GM21423 (cell line): ENCODE results near the gene MAP2K5.

ENCODE experiments used
- ATAC-seq: cut with Tn5 transposase; IDR thresholded peaks from one replicate; pipeline ENCODE4 v1.9.1; 2021; ENCODE audit warnings: mild to moderate bottlenecking, moderate library complexity; ENCODE audit not compliant: unreplicated experiment

Gene MAP2K5

DNA sequence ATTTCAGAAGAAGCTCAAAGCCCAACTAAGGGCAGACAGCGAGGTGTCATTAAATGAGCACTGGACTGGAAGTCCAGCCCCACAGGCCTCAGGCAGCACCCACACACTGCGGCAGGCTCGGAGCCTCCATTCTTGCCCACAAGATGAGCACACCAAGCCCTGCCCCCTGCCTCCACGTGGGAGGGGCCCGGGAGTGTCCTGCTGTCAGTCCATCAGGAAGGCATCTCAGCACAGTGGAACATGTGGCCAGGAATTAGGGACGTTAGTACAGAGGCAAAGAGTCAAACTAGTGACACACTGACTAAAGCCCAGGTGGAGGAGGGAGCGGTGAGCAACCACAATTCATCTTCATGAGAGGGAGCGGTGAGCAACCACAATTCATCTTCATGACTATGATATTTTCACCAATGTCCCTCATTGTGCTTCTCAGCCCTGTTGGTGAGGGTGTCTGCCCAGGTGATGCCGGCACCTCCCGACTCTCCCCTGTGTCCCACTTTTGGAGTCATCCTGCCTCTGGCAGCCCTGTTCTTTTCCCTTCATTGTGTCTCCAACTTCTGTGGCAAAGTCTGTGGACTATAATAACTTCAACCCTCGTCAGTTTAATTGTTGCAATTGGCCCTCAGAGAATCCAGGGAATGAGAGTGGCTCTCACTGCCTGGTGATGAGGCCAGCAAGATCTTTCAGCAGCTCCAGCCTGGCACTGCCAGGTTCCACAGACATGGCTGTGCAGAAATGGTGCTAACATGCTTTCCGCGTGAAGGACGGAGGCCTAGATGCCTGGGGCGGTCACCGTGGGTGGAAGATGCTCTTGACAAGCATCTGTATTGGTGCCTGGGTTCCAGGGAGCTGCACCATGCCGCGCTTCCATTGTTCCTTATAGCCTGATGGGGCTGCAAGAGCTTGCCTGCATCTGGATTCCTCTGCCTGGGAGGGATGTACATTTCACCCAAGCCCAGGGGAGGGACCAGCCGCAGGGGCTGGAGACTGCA is 259.7 kb downstream of the MAP2K5 start:
- no peak for ATAC-seq

DNA sequence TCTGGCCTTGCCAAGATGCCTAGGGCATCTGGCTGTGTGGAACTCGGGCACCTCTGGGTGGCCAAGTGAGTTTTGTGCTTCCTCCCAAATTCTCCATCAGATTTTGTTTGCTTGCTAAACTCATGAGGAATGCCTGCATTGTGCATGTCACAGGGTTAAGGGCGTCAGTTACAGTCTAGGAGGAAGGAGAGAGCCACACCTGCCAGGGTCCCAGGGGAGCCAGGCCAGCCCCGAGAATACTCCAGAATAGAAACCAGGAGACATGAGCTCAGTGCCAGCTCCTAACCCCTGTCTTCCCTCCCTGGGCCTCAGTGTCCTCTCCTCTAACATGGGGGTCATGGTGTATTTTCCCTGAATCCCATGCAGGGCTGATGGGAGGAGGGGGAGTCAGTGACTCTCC is 260.8 kb downstream of the MAP2K5 start:
- ATAC-seq, result no peak

DNA sequence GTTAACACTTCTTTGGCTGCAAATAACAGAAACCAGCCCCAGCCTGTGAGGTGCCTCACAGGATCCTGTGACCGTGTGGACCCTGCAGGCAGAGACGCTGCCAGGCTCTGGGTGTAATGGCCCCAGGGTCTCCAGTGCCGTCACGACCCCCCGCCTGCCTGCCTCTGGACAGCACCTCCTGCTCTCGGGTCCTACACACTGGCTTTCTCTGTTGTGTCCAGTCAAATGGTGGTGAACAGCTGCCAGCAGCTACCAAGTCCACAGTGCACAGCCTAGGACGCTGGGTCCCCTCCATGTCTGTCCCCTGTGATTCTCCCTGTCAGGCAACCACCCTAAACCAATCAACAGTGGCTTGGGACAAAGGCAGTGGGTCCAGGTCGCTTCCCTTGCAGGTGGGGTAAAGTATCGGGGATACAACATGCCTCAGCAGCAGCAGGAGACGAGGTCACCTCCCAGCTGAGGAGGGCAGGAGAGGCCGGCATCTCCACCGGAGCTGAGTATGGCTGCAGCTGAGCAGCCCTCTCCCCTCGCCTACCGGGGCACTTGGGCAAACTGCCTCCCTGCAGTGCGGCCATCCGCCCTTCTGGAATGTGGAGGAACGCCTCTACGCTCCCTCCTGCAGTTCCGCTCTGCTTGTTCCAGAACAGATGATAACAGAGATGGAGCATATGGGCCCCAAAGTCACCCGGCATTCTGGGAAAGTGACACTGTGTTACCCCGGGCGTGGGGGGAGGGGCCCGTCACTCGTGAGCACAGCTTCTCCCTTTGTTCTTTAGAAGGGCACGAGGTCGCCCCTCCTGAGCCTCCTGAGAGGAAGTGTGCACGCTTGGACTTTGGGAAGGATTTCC is 261.7 kb downstream of the MAP2K5 start:
- ATAC-seq, result no peak

DNA sequence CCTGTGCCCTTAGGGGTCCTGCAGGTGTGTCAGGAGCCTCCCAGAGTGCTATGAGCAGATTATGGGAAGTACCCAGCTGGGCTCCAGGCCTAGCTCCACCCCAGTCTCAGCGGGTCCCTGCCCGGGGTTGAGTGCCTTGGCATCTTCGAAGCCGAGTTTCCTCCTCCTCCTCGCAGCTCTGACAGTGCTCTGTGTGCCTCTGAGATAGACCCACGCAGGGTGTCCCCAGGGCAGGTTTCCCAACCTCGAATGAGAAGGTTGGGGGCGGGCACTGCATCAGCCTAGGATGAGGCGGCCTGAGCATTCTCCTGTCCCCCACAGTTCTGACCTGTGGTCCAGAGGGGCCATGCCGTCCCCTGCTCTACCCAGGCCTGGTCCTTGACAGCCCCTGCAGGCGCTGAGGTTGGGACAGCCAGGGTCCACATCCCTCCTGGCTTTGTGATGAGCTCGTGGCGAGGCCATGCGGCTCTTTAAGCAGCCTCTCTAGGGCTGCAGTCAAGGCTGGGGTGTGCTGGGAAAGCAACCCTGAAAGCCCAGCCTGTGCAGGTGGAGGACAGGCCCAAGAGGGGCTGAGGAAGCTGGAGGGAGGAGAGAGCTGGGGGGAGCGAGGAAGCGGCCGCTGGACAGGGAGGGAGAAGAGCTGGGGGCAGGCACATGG is 262.6 kb downstream of the MAP2K5 start:
- ATAC-seq, result no peak

DNA sequence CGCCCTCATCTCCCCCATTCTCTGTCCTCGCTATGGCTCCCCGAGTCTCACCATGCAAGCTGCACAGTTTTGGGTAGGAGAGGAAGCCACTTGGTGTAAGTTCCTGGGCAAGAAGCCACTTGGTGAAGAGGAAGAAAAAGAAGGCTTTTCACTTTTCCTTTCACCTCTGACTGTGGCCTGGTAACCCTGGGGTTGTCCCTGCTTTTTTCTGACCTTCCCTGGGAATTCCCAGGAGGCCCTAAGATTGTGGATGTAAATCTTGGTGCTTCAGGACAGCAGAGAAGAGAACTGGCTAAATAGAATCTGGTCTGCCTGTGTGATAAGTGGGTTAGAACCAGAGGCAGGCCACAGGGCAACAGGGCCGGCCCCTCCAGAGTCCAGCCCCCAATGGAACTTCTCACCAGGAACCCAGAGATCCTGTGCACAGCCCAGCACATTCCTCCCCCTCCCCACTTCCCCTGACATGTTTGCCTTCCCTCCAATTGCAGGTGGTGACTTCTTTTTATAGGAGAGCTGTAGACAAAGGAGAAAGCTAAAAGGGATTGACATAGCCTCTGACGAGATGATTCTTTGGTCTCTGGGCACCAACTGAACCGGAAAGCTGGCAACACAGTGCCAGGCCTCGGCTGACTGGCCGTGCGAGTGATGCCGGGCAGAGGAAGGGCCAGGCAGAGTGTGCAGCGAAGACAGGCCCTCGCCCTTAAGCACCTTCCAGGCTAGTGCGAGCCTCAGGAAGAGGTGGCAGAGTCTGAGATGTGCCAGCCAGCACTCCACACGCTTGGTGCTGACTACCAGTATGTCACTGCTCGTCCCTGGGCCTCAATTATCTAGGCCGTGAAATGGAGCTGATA is 263.4 kb downstream of the MAP2K5 start:
- no peak for ATAC-seq

DNA sequence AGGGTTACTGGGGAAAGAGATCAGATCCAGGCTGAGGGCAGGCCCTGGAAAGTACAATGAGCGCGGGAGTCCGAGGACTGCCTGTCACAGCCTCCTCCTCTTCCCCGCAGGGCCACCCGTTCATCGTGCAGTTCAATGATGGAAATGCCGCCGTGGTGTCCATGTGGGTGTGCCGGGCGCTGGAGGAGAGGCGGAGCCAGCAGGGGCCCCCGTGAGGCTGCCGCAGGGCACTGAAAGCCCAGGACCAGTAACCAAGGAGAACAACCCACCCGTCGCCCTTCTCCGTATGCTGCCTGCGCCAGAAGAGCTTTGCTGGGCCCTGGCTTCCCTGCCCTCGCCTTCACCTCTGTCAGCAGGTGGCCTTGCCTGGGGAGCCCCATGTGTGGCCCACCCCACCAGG is 264.0 kb downstream of the MAP2K5 start:
- ATAC-seq, result no peak

DNA sequence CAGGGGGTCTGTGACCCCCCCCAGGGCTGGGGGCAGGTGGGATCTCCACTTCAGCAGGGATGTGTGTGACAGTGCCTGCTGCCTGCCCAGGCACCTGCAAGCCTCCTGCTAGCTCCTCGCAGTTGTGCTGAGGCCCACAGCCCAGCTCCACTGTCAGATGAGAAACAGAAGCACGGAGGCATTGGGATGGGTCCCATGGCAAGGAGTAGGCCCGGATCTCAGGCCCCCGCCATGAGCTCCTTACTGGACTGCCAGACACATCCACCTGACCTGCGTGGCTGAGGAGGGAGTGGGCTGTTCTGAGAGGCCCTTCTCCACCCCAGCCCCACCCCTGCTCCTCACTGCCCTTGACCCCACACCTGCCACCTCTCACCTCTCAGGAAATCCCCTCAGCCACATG is 264.6 kb downstream of the MAP2K5 start:
- no peak for ATAC-seq

DNA sequence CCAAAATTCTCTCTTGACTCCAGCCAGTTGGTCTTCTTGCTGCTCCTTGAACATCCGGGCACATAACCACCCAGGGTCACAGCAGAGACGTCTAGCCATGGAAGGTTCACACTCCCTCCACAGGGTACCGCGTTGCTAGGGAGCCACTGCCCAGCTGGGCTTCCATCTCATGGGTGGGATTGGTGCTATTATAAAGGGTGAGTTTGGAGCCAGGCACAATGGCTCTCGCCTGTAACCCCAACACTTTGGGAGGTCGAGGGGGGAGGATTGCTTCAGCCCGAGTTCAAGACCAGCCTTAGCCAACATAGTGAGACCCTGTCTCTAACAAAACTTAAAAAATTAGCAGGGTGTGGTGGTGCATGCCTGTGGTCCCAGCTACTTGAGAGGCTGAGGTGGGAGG is 265.3 kb downstream of the MAP2K5 start:
- ATAC-seq, result no peak

DNA sequence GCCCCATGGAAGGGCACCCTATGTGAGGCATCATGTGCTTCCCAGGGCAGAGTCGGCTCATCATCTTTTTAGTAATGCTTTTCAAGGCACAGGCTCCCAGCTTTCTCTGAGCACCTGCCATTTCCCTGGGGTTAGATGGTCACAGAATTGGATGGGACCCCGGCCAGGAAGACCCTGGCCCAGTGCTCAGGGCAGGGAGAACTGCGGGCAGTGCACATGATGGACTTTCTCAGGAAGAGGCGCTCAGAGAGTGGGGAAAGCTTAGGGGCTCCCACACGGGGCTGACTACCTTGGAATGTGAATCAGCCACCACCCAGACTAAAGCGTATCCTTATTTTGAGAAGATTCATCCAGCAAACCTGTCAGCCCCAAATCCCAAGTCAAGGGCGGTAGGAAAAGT is 266.3 kb downstream of the MAP2K5 start:
- no peak for ATAC-seq

DNA sequence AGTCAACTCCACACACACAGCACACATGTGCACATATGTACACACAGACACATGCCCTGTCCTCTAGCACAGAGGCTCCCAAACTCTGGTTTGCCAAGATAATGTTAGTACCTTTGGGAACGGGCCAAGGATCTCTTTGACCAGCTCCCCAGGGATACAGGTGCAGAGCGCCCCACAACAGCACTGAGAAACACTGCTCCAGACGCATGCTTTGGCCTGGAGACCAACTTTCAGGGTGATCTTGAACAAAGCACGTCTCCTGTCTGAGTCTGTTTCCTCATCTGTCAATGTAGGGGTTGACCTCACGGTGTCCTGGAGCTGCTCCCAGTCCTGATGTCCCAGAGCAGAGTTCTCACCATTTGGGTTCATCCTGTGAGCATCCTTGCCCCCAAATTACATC is 266.9 kb downstream of the MAP2K5 start:
- ATAC-seq, result no peak

DNA sequence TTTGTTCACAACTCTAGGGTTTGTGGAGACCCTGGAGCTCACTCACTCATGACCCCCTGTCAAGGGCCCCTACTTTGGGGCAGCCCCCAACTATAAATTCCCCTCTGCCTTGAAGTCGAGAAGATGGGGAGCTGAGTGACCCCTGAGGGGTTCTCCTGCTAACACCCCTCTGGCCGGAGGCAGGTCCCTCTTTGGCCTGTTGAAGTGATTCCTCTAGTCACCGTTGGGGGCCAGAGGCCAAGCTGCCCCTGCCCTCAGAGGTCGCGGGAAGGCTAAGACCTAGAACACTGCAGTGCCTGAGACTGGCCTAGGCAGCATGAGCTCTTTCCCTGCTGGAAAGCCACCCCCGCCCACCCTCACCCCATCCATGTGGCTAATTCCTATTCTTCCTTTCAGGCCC is 267.4 kb downstream of the MAP2K5 start:
- ATAC-seq, result no peak

DNA sequence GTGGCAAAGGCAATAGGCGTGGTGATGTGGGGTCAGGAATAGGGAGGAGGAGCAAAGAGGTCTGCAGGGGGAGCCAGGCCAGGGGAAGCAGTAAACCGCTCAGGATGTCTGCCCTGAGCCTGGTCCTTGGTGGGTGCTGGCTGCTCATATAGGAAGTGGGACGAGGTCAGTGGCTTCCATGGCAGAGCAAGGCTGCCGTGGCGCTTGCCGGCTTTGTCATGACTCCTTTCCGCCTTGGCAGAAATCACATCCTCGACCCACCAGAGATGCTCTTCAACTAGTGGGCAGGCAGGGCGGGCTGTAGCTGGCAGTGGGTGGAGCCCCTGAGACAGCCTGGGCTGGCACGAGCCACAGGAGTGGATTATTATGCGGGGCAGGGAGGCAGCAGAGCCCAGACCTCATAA is 269.7 kb downstream of the MAP2K5 start:
- no peak for ATAC-seq

DNA sequence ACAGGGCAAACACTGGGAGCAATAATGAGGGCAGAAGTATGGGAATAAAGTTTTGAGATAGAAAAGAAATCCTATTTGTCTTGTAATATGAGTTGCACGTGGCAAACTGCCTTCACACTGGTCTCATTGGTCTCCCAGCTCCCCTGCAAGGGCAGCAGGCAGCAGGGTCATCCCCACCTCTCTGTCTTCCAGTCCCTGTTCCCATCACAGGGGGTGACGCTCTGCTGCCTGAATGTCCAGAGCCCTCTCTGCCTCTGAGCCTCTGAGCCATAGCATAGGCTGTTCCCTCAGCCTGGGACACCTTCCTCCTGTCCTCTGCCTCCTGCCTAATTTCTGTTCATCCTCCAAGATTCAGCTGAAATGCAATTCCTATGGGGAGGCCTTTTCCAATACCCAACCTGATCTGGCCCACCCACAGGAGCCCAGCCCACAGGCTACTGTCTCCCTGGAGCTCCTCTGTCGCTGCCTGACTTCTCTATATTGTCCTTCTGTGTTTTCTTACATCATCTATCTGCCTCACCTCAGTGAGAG is 270.7 kb downstream of the MAP2K5 start:
- ATAC-seq, result no peak

DNA sequence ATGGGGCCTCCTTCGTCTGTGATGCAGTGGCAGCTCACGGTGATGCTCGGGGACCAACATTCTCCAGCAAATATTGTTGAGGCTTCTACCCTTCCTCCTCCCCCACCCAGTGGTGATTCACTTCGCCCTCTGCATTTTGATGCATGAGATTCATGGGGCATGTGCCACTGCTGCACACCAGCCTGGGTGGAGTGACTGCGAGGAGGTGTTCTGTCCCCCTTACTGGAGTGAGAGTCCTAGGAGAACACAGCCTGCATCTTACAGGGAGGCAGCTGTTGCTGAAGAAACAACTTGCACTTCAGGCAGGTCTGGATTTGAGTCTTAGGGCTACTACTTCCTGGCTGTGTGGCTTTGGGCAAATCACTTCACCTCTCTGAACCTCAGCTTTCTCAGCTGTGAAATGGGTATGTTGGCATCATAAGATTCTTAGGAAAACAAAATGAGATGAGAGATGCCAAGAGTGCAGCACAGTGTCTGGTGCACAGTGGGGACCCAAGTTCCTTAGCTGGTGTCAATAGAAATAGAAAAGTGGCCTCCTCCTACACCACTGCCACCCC is 272.6 kb downstream of the MAP2K5 start:
- ATAC-seq, result no peak

DNA sequence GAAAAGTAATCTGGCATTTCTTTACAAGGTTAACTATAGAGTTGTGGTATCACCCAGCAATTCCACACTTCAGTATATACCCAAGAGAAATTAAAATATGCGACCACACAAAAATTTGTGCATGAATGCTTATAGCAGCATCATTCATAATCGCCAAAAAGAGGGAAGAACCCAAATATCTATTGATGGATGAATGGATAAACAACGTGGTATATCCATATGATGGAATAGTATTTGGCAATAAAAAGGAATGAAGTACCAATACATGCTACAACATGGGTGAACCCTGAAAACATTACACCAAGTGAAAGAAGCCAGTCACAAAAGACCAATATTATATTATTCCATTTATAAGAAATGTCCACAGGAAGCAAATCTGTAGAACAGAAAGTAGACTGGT is 274.2 kb downstream of the MAP2K5 start:
- ATAC-seq, result no peak

DNA sequence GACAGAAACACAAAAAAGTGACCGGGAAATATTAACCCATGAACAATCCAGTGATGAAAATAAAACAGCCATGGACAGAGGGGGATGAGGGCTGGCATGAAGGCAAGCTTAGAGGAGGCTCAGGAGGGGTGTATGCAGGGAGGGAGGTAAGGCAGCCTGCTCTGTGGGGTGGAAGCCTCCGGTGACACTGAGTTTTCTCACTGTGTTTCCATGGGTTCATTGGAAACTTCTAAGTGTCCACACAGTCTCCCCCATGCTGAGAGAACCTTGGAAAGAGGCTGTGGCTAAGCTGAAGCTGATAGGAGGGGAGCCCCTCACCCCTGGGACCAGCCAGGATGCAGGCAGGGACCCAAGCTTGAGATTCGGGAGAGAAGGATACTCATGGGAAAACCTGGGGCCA is 276.0 kb downstream of the MAP2K5 start:
- ATAC-seq, result no peak

DNA sequence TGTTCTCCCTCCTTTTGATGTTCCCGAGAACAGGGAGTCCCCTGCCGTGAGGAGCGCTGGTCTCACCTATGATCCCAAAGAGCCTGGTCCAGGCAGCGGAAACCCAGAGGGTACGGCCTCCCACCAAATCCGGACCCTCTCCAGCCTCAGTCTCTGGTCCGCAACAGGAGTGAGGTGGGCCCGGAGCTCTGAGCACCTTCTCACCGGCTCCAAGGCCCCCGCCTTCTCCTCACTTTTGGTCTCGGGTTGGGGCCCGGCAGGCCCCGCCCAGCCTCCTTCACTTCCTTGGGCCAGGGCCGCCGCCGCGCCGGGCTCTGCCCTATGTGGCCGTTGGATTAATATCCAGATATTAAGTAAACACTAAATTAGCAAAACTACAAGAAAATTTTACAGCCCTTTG is 277.1 kb downstream of the MAP2K5 start:
- no peak for ATAC-seq

DNA sequence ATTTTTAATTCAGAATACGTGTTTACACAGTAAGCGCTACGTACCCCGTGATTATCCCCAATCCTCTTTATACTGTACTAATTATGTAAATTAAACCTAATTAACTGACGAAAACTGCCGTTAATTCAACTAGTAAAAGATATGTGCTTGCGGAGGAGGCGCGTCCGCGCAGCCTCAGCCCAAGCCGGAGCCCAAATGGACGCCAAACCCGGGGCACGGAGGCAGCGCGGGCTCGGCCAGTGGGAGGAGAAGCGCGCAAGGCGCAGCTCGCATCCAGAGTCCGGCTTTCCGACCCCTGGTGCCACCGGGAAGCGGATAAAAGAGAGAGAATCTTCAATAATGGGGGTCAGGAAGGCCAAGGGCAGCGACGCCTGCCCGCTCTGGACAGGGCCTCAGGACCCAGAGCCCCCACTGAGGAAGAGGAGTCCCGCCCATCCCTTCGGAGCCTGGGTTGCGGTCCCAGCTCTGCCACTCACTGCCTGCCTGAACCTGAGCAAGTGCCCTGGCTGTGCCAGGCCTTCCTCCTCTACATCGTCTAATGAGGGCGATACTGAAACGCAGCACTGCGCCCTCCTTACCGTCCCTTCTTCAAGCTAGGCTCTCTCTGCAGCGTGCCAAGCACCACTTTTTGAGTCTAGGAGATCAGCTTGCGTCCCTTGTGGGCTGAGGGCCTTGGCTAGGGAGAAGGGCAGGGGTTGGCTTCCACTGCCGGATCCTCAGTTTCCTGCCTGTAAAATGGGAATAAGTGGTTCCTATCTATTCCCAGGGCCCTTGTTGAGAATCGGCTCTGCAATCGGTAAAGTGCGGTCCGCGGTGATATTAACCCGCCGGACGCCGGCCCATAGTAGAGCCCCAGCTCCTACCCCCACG is 277.9 kb downstream of the MAP2K5 start:
- ATAC-seq, result no peak
